ENCODE results near the gene ZNF319.
"Not testable (repeated sequence)": the region's sequence is repeated elsewhere in the genome, so short reads cannot be mapped to it uniquely, and the experiment has no call there.

The ZNF319 gene

DNA sequence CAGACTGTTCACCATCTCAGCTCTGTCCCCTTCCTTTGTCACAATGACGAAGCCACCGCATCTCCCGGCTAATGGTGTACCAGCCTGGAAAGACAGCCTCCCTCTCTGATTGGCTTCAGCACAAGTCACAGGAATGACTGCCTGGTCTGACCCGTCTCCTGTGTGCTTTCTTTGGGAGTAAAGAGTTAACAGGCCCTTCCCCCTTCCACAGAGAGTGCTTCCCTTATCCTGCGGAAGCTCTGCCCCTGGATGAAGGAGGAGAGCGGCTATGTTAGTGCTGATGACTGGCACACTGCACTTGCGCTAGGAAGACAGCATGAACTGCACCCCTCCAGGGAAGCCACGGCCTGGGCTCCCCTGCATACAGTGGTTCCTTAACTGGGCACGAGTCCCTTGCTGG is 12.0 kb upstream of the ZNF319 start:
- Histone ChIP-seq H3K27me3 (no peaks in the 10 kb centered on the region), H3K4me1 (no peaks in the 10 kb centered on the region; the same call in 1 of the 2 replicates), H3K9me3 (no peaks in the 10 kb centered on the region), H3K36me3 (peaks cover 11% of the 10 kb centered on the region; the same call in 1 of the 2 replicates), H3K4me3 (ENCODE audit: low read depth, low read length) (no peak overlapping the region)
- no peak for DNase-seq
- no peak for TF ChIP-seq CTCF (IDR thresholded peaks at IDR 0.05; ENCODE audit: low read depth, low read length)

DNA sequence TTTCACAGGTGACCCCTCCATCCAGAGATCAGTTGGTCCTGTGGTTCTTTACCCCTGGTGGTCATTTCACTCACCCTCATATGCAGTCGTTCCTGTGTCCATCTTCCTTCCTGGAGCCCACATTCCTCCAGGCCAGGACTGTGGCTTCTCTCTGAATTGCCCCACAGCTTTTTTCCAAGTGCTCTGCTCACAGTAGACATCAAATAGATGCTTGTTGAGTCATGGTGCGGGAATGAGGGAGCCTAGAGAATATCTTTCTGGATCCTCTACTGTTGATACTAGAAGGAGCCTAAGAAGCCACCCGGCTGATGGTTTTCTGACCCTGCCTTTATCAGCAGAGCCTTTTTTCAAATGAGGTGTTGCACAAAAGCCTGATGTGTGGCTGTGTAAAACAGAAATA is 11.2 kb upstream of the ZNF319 start:
- no peak for DNase-seq
- Histone ChIP-seq H3K9me3 (no peaks in the 10 kb centered on the region), H3K4me3 (ENCODE audit: low read depth, low read length) (no peak overlapping the region), H3K27me3 (no peaks in the 10 kb centered on the region), H3K4me1 (no peaks in the 10 kb centered on the region; the same call in 1 of the 2 replicates), H3K36me3 (peaks cover 11% of the 10 kb centered on the region; the same call in 1 of the 2 replicates)
- TF ChIP-seq CTCF (IDR thresholded peaks at IDR 0.05; ENCODE audit: low read depth, low read length): no peak

DNA sequence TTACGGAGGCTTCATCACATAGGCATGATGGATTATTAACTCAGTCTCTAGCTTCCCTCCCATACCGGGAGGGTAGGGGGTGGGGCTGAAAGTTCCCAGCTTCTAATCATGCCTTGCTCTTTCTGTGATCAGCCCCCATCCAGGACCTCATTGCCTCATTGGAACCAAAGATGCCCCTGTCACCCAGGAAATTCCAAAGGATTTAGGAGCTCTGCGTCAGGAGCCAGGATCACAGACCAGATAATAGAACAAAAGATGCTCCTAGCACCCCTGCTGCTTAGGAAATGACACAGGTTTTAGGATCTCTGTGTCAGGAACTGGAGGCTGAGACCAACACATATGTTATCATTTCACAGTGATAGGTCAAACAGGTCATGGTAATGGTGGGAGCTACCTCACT is 10.4 kb upstream of the ZNF319 start:
- Histone ChIP-seq H3K36me3 (peaks cover 11% of the 10 kb centered on the region; the same call in 1 of the 2 replicates), H3K27me3 (no peaks in the 10 kb centered on the region), H3K4me3 (ENCODE audit: low read depth, low read length) (no peak overlapping the region), H3K9me3 (no peaks in the 10 kb centered on the region), H3K4me1 (no peaks in the 10 kb centered on the region; the same call in 1 of the 2 replicates)
- no peak for DNase-seq
- no peak for TF ChIP-seq CTCF (IDR thresholded peaks at IDR 0.05; ENCODE audit: low read depth, low read length)

GRCh38 chr16:58009856-58010416 is 9.5 kb upstream of the ZNF319 start:
- Histone ChIP-seq H3K27me3 (no peaks in the 10 kb centered on the region), H3K4me1 (no peaks in the 10 kb centered on the region; the same call in none of the 2 replicates), H3K9me3 (no peaks in the 10 kb centered on the region), H3K36me3 (peaks cover 11% of the 10 kb centered on the region; the same call in 1 of the 2 replicates), H3K4me3 (ENCODE audit: low read depth, low read length) (no peak overlapping the region)
- TF ChIP-seq CTCF (IDR thresholded peaks at IDR 0.05; ENCODE audit: low read depth, low read length): no peak
- no peak for DNase-seq

DNA sequence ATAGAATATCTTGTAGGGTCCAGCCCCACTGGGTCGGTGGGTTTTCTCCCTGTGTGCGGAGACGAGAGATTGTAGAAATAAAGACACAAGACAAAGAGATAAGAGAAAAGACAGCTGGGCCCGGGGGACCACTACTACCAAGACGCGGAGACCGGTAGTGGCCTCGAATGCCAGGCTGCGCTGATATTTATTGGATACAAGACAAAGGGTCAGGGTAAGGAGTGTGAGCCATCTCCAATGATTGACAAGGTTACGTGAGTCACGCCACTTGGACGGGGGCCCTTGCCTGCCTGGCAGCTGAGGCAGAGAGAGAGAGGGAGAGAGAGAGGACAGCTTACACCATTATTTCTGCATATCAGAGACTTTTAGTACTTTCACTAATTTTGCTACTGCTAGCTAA is 4.3 kb upstream of the ZNF319 start:
- not testable (repeated sequence) for H3K27me3 ChIP-seq; H3K36me3 ChIP-seq; H3K4me1 ChIP-seq; H3K4me3 ChIP-seq (ENCODE audit: low read depth, low read length); H3K9me3 ChIP-seq; DNase-seq

DNA sequence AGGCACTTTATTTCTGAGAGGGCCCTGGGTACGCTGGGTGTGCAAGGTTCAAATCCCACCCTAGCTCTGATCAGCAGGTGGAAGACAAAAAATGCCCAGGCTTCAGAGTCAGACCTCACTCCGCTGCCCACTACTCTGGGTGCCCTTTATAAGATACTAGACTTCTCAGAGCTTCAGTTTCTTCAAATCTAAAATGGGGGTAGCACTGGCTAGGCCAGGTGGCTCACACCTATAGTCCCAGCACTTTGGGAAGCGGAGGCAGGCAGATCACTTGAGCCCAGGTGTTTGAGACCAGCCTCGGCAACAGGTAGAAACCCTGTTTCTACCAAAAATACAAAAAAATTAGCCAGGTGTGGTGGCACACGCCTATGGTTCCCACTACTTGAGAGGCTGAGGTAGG is 2.5 kb upstream of the ZNF319 start:
- Histone ChIP-seq H3K9me3 (no peaks in the 10 kb centered on the region), H3K4me3 (ENCODE audit: low read depth, low read length) (no peak overlapping the region), H3K4me1 (no peaks in the 10 kb centered on the region; the same call in 1 of the 2 replicates), H3K36me3 (0 out of 2 replicates have a peak, but pooled peaks cover 3% of the 10 kb centered on the region), H3K27me3 (no peaks in the 10 kb centered on the region)
- DNase-seq: no peak
- TF ChIP-seq CTCF (IDR thresholded peaks at IDR 0.05; ENCODE audit: low read depth, low read length): no peak

Data from BE2C (cell line).